ENCODE data around the gene SPDYC.
"Not testable (repeated sequence)": the region's sequence is repeated elsewhere in the genome, so short reads cannot be mapped to it uniquely, and the experiment has no call there.

Gene SPDYC

DNA sequence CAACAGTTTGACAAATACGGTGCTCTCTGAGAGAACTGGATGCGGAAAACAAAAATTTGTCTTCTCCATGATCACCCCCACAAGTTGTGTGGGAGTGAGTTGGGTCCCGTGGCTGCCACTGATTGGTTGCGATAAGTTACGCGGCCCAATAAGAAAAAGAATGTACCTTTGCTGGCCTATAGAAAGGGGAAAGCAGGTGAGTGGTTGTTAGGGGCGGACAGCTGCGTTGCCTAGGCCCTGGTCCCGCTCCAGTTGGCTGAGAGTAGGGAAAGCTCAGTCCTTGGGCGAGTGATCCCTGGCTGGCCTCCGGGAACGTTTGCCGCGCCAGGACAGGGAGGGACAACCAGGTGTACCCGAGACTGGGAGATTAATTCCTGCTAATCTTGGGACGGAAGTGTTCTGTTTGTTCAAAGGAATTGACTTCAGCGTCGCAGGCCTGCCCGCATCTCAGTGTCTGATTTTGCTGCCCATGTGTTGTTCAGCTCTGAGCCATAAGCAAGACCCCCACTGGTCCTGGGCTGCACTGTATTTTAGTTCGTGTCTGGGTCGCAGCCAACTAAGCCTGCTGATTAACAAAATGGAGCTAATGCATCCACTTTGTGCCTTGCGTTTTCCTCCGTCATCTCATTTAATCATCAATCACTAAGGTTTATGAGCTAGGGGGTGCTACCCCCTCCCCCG is 34.9 kb upstream of the SPDYC start:
- DNase-seq = peak; percentile 77 to 83

DNA sequence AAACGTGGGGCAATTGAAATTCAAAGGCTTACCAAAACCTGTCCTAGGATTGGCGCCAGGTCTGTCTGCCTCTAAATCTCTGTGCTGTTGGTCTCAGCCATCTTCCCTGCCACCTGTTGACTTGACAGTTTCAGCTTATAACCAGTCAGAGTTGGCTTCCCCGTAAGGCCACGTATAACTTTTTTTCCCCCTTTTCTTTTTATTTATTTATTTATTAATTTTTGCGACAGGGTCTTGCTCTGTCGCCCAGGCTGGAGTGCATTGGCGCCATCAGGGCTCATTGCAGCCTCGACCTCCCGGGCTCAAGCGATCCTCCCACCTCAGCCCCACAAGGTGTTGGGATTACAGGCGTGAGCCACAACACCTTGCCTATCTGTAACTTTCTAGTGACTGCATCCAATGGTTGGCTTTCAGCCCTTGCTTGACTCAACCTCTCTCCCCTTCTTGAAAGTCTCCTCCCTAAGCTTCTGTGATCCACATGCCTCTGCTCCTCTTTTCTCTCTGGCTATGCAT is 34.3 kb upstream of the SPDYC start:
- no peak for DNase-seq

DNA sequence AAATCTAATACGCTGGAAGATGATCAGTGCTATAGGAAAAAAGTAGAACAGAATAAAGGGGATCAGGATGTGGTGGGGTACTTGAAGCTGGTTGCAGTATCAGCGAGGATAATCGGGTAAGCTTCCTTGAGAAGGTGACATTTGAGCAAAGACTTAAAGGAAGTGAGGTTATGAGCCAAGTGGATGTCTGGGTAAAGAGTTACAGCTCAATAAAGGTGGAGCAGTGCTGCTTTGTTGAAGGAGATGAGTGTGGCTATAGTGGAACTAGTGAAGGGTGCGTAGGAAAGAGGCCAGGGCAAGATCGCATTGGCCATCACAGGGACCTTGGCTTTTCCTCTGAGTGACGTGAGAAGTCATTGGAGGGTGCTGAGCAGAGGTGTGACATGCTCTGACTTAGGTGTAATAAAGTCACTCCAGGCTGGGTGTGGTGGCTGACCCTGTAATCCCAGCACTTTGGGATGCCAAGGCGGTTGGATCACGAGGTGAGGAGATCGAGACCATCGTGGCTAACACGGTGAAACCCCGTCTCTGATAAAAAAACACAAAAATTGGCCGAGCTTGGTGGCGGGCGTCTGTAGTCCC is 33.4 kb upstream of the SPDYC start:
- DNase-seq = no peak

DNA sequence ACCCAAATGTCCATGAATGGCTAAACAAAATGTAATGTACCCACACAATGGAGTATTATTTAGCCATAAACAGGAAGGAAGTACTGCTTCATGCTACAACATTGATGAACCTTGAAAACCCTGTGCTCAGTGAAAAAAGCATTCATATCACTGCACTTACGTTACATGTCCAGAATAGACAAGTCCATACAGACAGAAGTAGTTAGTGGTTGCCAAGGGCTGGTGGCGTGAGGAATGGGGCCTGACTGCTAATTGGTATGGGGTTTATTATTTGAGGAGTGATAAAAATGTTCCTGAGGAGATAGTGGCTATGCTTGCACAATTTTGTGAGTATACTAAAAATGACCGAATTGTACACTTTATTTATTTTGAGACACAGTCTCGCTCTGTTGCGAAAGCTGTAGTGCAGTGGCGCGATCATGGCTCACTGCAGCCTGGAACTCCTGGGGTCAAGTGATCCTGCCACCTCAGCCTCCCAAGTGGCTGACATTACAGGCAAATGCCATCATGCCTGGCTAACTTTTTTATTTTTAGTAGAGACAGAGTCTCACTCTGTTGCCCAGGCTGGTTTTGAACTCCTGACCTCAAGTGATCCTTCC is 28.0 kb upstream of the SPDYC start:
- DNase-seq = no peak

DNA sequence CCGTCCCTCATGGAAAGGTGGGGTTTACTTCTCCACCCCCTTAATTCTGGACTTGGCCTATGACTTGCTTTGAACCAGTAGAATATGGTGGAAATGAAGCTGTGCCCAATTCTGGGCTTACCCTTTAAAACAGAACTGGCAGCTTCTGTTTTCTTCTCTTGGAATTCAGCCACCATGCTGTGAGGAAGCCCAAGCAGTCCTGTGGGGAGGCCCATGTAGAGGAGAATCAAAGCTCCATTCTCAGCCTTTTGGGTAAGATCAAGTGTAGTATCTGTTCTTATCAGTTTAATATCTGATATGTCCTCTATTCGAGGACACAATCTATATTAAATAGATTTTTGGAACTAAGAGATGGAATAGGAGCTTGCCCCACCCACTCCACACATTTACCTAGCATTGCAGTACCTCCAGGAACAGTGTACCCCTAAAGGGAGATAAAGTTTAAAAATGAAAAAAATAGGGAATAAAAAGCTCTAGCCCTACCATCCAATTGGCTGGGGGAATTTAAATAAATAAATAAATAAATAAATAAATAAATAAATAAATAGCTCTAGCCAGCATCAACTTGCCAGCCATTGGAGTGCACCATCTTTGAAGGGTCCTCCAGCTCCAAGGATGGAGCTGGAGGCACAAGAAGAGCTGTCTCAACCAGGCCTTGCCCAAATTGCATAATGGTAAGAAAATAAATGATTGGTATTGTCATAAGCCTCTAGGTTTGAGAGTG is 22.5 kb upstream of the SPDYC start:
- DNase-seq = no peak

DNA sequence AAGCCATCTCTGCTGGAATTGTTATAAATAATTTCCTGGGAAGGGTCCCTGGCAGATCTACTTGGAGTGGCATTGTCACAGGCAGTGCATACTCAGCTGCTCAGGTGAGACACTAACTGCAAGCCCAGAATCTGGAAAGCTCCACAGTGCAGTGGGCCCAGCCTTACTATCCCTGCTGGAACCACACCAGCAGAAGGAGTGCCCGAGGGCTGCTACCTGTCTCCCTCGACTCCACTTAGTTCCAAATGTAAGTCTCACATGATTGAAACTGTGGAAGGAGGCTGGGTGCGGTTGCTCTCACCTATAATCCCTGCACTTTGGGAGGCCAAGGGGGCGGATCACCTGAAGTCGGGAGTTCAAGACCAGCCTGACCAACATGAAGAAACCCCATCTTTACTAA is 21.4 kb upstream of the SPDYC start:
- no peak for DNase-seq

DNA sequence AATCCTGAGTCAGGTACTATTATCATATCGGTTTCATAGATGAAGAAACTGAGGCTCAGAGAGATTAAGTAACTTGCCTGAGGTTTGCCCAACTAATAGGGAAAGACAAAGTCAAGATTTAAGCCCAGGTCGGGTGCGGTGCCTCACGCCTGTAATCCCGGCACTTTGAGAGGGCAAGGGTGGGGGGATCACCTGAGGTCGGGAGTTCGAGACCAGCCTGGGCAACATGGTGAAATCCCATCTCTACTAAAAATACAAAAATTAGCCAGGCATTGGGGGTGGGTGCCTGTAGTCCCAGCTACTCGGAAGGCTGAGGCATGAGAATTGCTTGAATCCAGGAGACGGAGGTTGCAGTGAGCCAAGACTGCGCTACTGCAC is 19.9 kb upstream of the SPDYC start:
- DNase-seq = not testable (repeated sequence)

DNA sequence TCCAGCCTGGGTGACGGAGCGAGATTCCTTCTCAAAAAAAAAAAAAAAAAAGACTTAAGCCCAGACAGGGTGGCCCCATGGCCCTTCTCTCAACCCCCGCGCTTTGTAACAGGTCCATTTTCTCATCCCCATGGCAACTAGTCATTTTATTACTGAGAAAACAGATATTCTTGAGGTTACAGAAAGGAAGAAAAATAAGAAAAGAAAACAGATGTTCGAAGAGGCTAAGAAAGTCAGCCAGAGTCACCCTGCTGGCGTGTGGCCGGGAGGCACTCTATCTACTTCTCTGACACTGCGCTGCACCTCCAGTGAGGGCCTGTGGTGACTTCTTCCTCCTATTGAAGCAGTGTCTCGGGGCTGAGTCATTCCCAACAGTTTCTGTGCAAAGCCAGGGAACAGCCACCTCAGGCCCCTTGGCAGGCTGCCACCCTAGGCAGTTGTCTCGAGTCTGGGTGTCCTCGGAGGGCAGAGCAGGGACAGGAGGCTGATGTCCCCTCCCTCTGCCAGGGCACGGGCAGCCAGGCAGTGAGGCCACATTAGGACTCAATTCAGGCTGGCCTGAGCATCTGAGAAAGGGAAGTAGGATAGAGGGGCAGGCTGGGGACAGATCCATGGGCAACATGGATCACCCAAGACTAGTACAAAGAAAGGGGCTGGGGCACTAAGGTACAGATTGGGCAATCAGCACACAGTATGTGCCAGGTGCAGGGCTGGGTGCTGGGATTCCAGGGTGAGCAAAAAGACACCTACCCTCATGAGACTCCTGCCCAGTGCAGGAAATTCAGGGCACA is 19.3 kb upstream of the SPDYC start:
- DNase-seq = peak in 1 of 2 donors; percentile 41

DNA sequence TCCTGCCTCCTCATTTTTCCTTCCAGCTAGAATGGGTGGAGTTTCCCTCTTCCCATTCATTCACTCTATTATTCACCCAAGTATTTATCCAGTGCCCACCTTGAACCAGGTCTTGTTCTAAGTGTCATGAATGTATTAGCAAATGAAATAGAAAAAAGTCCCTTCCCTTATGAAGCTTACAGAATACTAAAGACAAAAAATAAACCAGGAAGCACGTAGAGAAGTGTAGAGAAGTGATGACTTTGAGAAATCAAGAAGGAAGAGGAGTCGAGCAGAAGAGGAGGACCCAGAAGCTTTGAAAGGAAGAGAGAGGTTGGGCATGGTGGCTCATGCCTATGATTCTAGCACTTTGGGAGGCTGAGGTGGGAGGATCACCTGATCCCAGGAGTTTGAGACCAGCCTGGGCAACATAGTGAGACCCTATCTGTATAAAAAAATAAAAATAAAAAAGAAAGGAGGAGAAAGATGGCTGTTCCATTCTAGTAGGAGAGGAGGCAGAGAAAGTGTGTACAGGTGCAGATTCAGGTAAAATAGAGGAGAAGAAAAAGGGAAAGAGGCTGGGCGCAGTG is 18.6 kb upstream of the SPDYC start:
- no peak for DNase-seq

DNA sequence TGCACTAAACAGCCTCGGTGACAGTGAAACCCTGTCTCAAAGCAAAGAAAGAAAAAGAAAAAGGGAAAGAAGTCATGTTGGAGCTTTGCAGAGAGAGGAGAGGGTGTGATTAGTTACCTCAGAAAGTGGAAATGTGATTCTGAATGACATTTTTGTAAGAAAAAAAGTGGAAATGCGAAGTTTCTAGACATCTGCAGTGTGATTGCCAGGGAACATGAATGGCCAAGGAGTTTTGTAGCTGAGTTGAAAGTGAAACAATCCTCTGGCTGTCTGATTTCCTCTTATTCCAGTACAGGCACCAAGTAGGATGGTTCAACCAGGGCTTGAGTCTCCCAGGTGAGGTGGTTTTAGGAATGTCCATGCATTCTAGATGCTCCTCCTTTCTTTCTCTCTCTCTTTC is 17.9 kb upstream of the SPDYC start:
- DNase-seq = no peak

DNA sequence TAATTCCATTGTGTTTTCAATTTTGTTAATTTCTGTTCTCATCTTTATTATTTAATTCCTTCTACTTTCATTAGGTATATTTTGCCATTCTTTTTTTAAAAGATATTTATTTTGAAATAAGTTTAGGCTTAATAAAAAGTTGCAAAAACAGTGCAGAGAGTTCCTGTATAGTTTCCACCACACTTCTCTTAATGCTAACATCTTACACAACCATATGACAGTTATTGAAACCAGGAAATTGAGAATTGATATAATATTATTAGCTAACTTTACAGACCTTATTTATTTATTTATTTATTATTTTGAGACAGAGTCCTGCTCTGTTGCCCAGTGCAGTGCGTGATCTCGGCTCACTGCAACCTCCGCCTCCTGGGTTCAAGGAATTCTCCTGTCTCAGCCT is 13.8 kb upstream of the SPDYC start:
- DNase-seq = no peak

DNA sequence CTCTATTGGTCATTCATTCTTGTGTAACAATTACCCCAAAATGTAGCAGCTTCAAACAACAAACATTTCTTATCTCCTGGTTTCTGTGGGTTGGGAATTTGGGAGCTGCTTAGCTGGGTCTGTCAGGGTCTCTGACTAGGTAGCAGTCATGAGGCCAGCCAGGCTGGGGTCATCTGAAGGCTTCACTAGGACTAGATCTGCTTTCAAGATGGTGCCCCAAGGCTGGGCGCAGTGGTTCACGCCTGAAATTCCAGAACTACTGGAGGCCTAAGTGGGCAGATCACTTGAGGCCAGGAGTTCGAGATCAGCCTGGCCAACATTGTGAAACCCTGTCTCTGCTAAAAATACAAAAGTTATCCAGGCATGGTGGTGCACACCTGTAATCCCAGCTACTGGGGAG is 13.1 kb upstream of the SPDYC start:
- DNase-seq = no peak

DNA sequence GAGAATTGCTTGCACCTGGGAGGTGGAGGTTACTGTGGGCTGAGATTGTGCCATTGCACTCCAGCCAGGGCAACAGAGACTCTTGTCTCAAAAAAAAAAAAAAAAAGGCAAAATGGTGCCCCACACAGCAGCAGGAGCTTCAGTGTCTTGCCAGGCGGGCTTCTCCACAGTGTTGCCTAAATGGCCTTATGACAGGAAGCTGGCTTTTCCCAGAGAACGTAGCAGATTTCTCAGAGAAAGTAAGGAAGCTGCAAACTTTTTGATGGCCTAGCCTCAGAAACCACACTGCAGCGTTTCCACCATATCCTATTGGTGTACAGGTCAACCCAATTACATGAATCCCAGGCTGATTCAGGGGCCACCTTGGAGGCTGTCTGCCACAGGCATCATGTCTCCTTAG is 12.7 kb upstream of the SPDYC start:
- DNase-seq = no peak

DNA sequence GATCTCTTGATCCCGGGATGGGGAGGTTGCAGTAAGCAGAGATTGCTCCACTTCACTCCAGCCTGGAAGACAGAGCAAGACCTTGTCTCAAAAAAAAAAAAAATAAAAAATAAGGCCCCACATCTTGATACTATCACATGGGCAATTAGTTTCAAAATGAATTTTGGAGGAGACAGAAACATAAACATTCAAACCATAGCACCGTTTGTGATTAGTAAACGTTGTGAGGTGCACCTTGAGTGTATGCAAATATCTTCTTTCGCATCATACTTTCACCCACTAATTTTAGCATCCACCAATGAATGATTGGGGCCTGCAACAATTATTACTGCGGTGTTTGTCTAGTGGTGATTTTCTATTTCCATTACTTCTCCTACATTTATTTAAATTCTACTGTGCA is 11.0 kb upstream of the SPDYC start:
- DNase-seq = no peak

DNA sequence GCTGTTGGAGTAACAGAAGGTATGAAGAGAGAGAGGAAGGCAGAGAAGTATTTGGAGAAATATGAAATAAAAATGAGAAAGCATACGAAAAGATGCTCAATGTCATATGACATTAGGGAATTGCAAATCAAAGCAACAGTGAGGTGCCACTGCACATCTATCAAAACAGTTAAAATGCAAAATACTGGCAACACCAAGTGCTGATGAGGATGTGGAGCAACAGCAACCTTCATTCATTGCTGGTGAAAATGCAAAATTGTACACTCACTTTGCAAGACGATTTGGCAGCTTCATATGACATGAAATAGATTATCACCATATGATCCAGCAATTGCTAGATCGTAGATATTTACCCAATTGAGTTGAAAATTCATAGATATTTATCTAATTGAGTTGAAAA is 9.4 kb upstream of the SPDYC start:
- DNase-seq = no peak

DNA sequence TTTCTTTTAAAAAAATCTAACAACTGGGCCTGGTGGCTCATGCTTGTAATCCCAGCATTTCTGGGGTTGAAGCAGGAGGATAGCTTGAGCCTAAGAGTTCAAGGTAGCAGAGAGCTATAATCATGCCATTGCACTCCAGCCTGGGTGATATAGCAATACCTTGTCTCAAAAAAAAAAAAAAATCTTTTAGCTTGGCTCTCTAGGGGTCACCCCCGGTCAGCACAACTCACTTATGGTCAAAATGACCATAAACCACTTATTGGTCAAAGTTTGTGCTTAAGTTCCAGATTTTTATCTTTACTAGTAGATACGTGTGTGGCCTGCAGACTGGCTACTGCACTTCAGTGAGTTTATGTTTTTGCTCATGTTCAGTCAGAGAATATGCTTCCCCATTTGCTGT is 6.3 kb upstream of the SPDYC start:
- DNase-seq = no peak

DNA sequence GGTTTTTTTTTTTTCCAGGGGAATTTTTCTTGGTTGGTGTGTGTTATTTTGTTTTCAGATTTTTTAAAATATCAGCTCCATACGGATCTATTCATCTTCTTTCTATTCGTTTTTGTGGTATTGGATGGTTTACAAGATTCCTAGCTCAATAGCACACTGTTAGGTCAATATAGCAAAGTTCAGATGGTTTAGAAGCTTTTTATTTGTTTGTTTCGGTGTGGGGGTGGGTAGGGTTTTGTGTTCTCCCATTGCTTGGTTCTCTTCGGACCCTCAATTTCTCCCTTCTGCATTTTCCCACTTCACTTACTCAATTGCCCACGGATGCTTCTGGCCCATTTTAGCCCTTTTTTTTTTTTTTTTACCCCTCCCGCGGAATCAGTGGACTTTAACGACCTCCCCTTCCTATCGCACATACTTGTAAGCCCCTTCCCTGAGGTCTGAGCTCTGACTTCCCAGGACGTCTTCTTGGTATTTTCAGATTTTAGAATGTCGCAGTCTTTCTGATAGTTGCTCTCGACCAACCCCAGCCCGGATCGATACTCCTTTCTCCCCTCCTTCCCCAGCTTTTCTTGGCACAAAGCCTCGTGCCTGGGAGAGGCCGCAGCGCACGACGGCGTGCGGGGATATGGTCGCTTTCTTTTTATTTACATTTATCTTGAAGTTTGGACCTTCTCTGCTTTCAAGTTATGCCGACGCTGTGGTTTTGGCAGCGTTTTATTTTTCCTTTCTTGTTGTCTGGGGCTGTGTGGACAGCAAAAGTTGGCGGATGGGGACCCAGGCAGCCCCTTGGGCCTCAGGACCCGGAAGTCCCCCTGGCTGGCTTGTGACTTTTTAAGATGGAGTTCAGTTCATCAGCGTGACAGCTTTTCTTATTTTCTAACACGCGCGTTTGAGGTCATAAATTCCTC is 4.4 kb upstream of the SPDYC start:
- no peak for DNase-seq

DNA sequence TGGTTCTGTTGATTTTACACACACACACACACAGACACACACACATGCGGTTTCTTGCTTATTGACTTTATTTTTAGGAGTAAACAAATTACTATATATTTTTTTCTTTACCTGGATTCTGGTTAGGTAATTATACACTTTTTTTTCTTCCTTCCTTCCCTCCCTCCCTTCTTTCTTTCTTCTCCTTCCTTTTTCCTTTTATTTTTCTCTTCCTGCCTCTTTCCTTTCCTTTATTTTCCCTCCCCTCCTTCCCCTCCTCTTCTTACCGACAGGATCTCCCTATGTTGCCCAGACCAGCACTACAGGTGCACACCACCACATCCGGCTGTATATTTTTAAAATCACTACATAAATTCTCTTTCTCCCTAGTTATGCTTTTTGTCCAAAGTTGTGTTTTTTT is 3.1 kb upstream of the SPDYC start:
- DNase-seq = no peak

DNA sequence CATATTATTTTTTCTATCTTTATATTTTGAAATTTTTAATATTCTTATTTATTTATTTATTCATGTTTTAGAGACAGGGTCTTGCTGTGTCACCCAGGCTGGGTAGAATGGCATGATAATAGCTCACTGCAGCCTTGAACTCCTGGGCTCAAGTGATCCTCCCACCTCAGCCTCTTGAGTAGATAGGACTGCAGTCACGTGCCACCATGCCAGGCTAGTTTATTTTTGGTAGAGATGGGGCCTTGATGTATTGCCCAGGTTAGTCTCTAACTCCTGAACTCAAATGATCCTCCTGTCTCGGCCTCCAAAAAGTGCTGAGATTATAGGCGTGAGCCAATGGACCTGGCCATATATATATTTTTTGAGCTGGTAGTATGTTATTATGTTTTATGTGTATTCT is 2.4 kb upstream of the SPDYC start:
- no peak for DNase-seq

DNA sequence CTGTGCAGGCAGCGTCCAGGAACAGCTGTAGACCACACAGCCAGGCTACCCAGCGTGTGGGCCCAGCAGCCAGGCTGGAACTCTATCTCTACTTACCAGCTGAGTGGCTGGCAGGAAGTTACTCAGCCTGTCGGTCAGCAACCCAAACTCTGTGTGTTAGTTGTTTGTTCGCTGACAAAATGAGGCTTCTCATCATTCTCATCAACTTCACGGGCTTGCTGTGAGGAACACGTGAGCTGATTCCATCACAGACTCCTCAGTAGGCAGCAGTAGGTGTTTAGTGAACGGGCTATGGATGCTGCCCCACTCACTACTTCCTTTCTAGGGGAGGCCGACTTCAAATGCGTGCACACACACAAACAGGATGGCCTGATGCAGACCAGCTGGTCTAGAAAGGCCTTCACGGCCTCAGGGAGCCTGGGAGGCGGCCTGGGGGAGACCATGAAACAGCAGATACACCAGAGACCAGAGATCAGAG is 830 bp upstream of the SPDYC start:
- no peak for DNase-seq

DNA sequence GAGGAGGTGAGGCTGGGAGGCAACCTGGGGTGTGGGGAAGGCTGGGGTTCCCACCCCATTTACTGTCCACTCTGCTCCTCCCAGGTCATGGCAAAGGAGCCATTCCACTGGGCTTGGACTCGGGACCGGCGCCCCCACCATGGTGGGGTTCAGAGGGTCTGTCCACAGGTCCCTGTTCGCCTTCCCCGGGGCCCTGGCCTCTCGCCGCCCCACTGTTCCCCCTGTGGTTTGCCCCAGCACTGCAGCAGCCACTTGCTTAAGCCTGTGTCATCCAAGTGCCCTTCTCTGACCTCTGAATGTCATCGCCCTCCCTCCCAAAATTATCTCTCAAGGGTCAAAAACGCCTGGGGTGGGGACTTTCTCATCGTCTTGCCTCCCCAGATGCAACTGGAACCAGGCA is 2.6 kb downstream of the SPDYC start:
- DNase-seq = no peak
